ENCODE measurements around the gene PSEN2. TPM values are rescaled to one million over a fixed set of nuclear protein-coding genes. Genes with fewer than 3 reads are reported as not detected.

The PSEN2 gene
- total and polyA plus RNA-seq, 9 of the 15 experiments (the other 6 are each of a cell fraction or from before 2014, with no cell fraction given): 2.3 to 21.5 (median 13.7) TPM

GRCh38 chr1:226891846-226892523 is 21.6 kb downstream of the PSEN2 start:
- Histone ChIP-seq H3K36me3 (ENCODE audit: control insufficient read depth, insufficient read depth, low read length) (peaks cover 23% of the 10 kb centered on the region; the same call in 2 of the 3 replicates), H3K4me1 (replicated peaks in 1 of 2; ENCODE audit: control insufficient read depth in 2 of 2, insufficient read depth in 2 of 2, low read length in 2 of 2) (no peaks in the 10 kb centered on the region), H3K27me3 (ENCODE audit: control insufficient read depth in 2 of 2, insufficient read depth in 2 of 2, low read length in 2 of 2) (no peaks in the 10 kb centered on the region), H4K20me1 (replicated peaks; ENCODE audit: control insufficient read depth, insufficient read depth, low read length) (no peaks in the 10 kb centered on the region), H3K4me2 (ENCODE audit: insufficient read depth, low read length) (no peak overlapping the region), H3K79me2 (ENCODE audit: control insufficient read depth, insufficient read depth, low read length) (no peaks in the 10 kb centered on the region), H3K9me3 (replicated peaks; ENCODE audit: control insufficient read depth, insufficient read depth, low read depth, low read length) (no peaks in the 10 kb centered on the region), H3K9me1 (ENCODE audit: control insufficient read depth, insufficient read depth, low read length) (peaks cover 6% of the 10 kb centered on the region), H3K4me3 (no peak overlapping the region), H3K9ac (ENCODE audit: insufficient read depth in 1 of 2, low read depth in 2 of 2, low read length in 2 of 2) (peak overlapping the region in 1 of 2 experiments; percentile 32; a peak in 1 of 4 replicates), H3K27ac (ENCODE audit: extremely low read depth, low read depth, low read length) (no peak overlapping the region), H2AFZ (ENCODE audit: low read depth, low read length) (no peak overlapping the region)
- WGBS (ENCODE audit: insufficient coverage, low coverage, missing lambda C conversion rate): 79% methylated on average over 15 of the region's 17 CpGs
- BruUV-seq (replicated peaks): no TSS peak
- no peak for FAIRE-seq
- DNase-seq (ENCODE audit: extremely low read depth in 1 of 4, low spot score in 3 of 4): no peak
- intact Hi-C loops (cut with micrococcal nuclease): no loop called here
- no peak for TF ChIP-seq SAFB2 (IDR thresholded peaks at IDR 0.05; ENCODE audit: borderline replicate concordance, low read depth, low read length, severe bottlenecking)
- TF ChIP-seq HOMEZ (CRISPR knock-in tag; IDR thresholded peaks at IDR 0.05): no peak
- no peak for ATAC-seq
- POLR2A ChIA-PET: interaction anchor here (0.6 to 0.7 kb wide), 3 partner anchors 261 to 598 kb away, joined by 3 to 4 read pairs (median 3); no protein-coding TSS in a partner anchor
- CTCF ChIA-PET (ENCODE audit: low intra/inter-chr PET ratio): no interaction called here
- in situ Hi-C loops (cut with MboI): no loop called here

GRCh38 chr1:226892524-226892875 is 22.1 kb downstream of the PSEN2 start:
- TF ChIP-seq HNRNPL (IDR thresholded peaks at IDR 0.05; ENCODE audit: low read depth, low read length) (no peak), ZNF212 (CRISPR knock-in tag; IDR thresholded peaks at IDR 0.05) (no peak), CTCF (IDR thresholded peaks at IDR 0.05 in 2 of 3, conservative IDR thresholded peaks at IDR 0.05 in 1 of 3; ENCODE audit: insufficient read depth in 2 of 3, low read depth in 1 of 3, low read length in 3 of 3) (0 out of 6 replicates have a peak, but pooled peaks of 1 of the 3 experiments have one; percentile 14), HMG20B (CRISPR knock-in tag; IDR thresholded peaks at IDR 0.05) (no peak)
- Histone ChIP-seq H3K4me1 (replicated peaks in 1 of 2; ENCODE audit: control insufficient read depth in 2 of 2, insufficient read depth in 2 of 2, low read length in 2 of 2) (no peaks in the 10 kb centered on the region), H3K9ac (ENCODE audit: insufficient read depth in 1 of 2, low read depth in 2 of 2, low read length in 2 of 2) (peak overlapping the region in 1 of 2 experiments; percentile 32; a peak in 1 of 4 replicates), H3K27me3 (ENCODE audit: control insufficient read depth in 2 of 2, insufficient read depth in 2 of 2, low read length in 2 of 2) (no peaks in the 10 kb centered on the region), H3K4me2 (ENCODE audit: insufficient read depth, low read length) (no peak overlapping the region), H3K36me3 (ENCODE audit: control insufficient read depth, insufficient read depth, low read length) (peaks cover 23% of the 10 kb centered on the region; the same call in 2 of the 3 replicates), H3K79me2 (ENCODE audit: control insufficient read depth, insufficient read depth, low read length) (no peaks in the 10 kb centered on the region), H3K27ac (ENCODE audit: extremely low read depth, low read depth, low read length) (no peak overlapping the region), H4K20me1 (replicated peaks; ENCODE audit: control insufficient read depth, insufficient read depth, low read length) (no peaks in the 10 kb centered on the region), H3K9me3 (replicated peaks; ENCODE audit: control insufficient read depth, insufficient read depth, low read depth, low read length) (no peaks in the 10 kb centered on the region), H2AFZ (ENCODE audit: low read depth, low read length) (no peak overlapping the region), H3K9me1 (ENCODE audit: control insufficient read depth, insufficient read depth, low read length) (peaks cover under 1% of the 10 kb centered on the region), H3K4me3 (no peak overlapping the region)
- intact Hi-C loops (cut with micrococcal nuclease) (no loop called here), in situ Hi-C loops (cut with MboI) (no loop called here)
- ATAC-seq (peak; percentile 42; the same call in 2 of the 3 replicates), FAIRE-seq (no peak), DNase-seq (ENCODE audit: extremely low read depth in 1 of 4, low spot score in 3 of 4) (no peak)
- 70% methylated on average over 8 of the region's 8 CpGs for WGBS (ENCODE audit: insufficient coverage, low coverage, missing lambda C conversion rate)
- ChIA-PET CTCF (ENCODE audit: low intra/inter-chr PET ratio) (no interaction called here), POLR2A (interaction anchor here (0.6 kb wide), 1 partner anchor 598 kb away, joined by 3 read pairs; no protein-coding TSS in a partner anchor)
- no TSS peak for BruUV-seq (replicated peaks)
